Measurements from ENCODE around the gene UQCC3. TPM values are rescaled to one million over a fixed set of nuclear protein-coding genes. Genes with fewer than 3 reads are reported as not detected.

The UQCC3 gene
- polyA plus RNA-seq, 3 donors, result 3.3 to 7.9 (median 7.2) TPM

DNA sequence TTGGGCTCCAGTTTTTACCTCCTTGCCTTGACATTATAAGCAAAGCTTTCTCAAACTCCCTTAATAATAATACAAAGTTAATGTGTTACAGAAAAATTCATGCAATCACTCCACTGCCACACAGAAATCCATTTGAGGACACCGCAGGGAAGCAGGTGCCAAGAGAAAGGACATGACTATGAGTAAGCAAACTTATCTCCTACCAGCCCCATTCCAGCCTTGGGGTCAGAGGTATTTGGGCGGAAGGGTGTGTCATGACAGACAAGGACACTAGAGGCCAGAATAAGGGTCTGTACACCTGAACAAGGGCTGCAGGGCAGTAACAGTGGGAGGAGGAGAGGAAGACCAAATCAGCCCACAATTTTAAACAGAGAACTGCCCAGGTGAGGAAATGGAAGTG lies 41.9 kb downstream of the UQCC3 start:
- Mint-ChIP-seq H3K9me3 (no peaks in the 10 kb centered on the region), H3K4me1 (peaks cover 17% of the 10 kb centered on the region), H3K36me3 (peaks cover 64 to 73% of the 10 kb centered on the region in 2 donors), H3K27me3 (ENCODE audit: low read depth in 3 of 3) (no peaks in the 10 kb centered on the region), H3K4me3 (no peak overlapping the region), H3K27ac (peak overlapping the region in 6 of 7 donors; percentile 3 to 72 (median 50))
- no peak overlapping the region for H3K4me3 ChIP-seq (replicated peaks in 1 of 3; ENCODE audit: low read depth in 2 of 3, low read length in 3 of 3)
- no peak for DNase-seq
- TF ChIP-seq, protein P1, sequence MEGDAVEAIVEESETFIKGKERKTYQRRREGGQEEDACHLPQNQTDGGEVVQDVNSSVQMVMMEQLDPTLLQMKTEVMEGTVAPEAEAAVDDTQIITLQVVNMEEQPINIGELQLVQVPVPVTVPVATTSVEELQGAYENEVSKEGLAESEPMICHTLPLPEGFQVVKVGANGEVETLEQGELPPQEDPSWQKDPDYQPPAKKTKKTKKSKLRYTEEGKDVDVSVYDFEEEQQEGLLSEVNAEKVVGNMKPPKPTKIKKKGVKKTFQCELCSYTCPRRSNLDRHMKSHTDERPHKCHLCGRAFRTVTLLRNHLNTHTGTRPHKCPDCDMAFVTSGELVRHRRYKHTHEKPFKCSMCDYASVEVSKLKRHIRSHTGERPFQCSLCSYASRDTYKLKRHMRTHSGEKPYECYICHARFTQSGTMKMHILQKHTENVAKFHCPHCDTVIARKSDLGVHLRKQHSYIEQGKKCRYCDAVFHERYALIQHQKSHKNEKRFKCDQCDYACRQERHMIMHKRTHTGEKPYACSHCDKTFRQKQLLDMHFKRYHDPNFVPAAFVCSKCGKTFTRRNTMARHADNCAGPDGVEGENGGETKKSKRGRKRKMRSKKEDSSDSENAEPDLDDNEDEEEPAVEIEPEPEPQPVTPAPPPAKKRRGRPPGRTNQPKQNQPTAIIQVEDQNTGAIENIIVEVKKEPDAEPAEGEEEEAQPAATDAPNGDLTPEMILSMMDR (IDR thresholded peaks at IDR 0.05), result no peak
- peaks cover 67 to 78% of the 10 kb centered on the region in 2 donors for H3K36me3 ChIP-seq (replicated peaks in 1 of 2; ENCODE audit: control insufficient read depth in 1 of 2, insufficient read depth in 2 of 2, low read length in 2 of 2)
- H3K79me2 ChIP-seq (ENCODE audit: insufficient read depth, low read length), result peaks cover 42% of the 10 kb centered on the region
- no CpG with 5 or more reads among the region's 2 CpGs for WGBS (ENCODE audit: insufficient coverage)
- no peaks in the 10 kb centered on the region for H3K9me3 ChIP-seq (replicated peaks in 1 of 2; ENCODE audit: control insufficient read depth in 1 of 2, insufficient read depth in 1 of 2, low read length in 2 of 2)
- H4K20me1 ChIP-seq (ENCODE audit: insufficient read depth, low read length), result peaks cover 35% of the 10 kb centered on the region
- peak overlapping the region in 1 of 2 donors; percentile 12 for H3K27ac ChIP-seq (ENCODE audit: low read depth in 1 of 2, low read length in 2 of 2)
- no peak overlapping the region for H3K9ac ChIP-seq (ENCODE audit: insufficient read depth, low read length, poor library complexity, severe bottlenecking)
- H3K4me1 ChIP-seq (ENCODE audit: control insufficient read depth in 1 of 2, insufficient read depth in 2 of 2, low read length in 2 of 2), result peaks cover 16 to 20% of the 10 kb centered on the region in 2 donors
- H3K4me2 ChIP-seq (replicated peaks; ENCODE audit: extremely low read depth, low read length, poor library complexity, severe bottlenecking), result no peak overlapping the region
- H2AFZ ChIP-seq (ENCODE audit: insufficient read depth, low read depth, low read length, poor library complexity, severe bottlenecking), result no peak overlapping the region
- intact Hi-C loops (cut with micrococcal nuclease), result no loop called here
- no peaks in the 10 kb centered on the region for H3K27me3 ChIP-seq (ENCODE audit: control insufficient read depth in 2 of 2, insufficient read depth in 2 of 2, low read length in 2 of 2)

GRCh38 chr11:62715150-62716130 lies 44.0 kb downstream of the UQCC3 start:
- H3K4me1 Mint-ChIP-seq, result peaks cover 4% of the 10 kb centered on the region
- Histone ChIP-seq H3K79me2 (ENCODE audit: insufficient read depth, low read length) (peaks cover 59% of the 10 kb centered on the region), H3K9me3 (replicated peaks in 1 of 2; ENCODE audit: control insufficient read depth in 1 of 2, insufficient read depth in 1 of 2, low read length in 2 of 2) (no peaks in the 10 kb centered on the region), H3K27ac (ENCODE audit: low read depth in 1 of 2, low read length in 2 of 2) (no peak overlapping the region), H4K20me1 (ENCODE audit: insufficient read depth, low read length) (peaks cover 52% of the 10 kb centered on the region), H3K4me1 (ENCODE audit: control insufficient read depth in 1 of 2, insufficient read depth in 2 of 2, low read length in 2 of 2) (peaks cover 1 to 3% of the 10 kb centered on the region in 2 donors), H3K9ac (ENCODE audit: insufficient read depth, low read length, poor library complexity, severe bottlenecking) (no peak overlapping the region), H3K4me2 (replicated peaks; ENCODE audit: extremely low read depth, low read length, poor library complexity, severe bottlenecking) (no peak overlapping the region), H2AFZ (ENCODE audit: insufficient read depth, low read depth, low read length, poor library complexity, severe bottlenecking) (no peak overlapping the region), H3K27me3 (ENCODE audit: control insufficient read depth in 2 of 2, insufficient read depth in 2 of 2, low read length in 2 of 2) (no peaks in the 10 kb centered on the region), H3K36me3 (replicated peaks in 1 of 2; ENCODE audit: control insufficient read depth in 1 of 2, insufficient read depth in 2 of 2, low read length in 2 of 2) (peaks cover 86 to 98% of the 10 kb centered on the region in 2 donors), H3K4me3 (replicated peaks in 1 of 3; ENCODE audit: low read depth in 2 of 3, low read length in 3 of 3) (no peak overlapping the region)
- H3K9me3 Mint-ChIP-seq, result no peaks in the 10 kb centered on the region
- intact Hi-C loops (cut with micrococcal nuclease), result no loop called here
- peak overlapping the region in 2 of 7 donors; percentile 27 to 40 for H3K27ac Mint-ChIP-seq
- TF ChIP-seq, protein P1 (IDR thresholded peaks at IDR 0.05), result no peak
- H3K36me3 Mint-ChIP-seq, result peaks cover 82 to 91% of the 10 kb centered on the region in 2 donors
- H3K27me3 Mint-ChIP-seq (ENCODE audit: low read depth in 3 of 3), result no peaks in the 10 kb centered on the region
- 98% methylated on average over 15 of the region's 24 CpGs for WGBS (ENCODE audit: insufficient coverage)
- no peak for DNase-seq
- H3K4me3 Mint-ChIP-seq, result no peak overlapping the region

Measured in CD14-positive monocyte (primary cell).